HepG2 (cell line): ENCODE data around the gene THSD8. TPM values are rescaled to one million over a fixed set of nuclear protein-coding genes. Genes with fewer than 3 reads are reported as not detected.
A peak's percentile ranks its signal among the peaks of the same experiment; 100 is the strongest.

ENCODE experiments used
- CHD4 ChIP-seq: fragments of 200-600 bp; sonication (generic); IDR thresholded peaks from 2 replicates; pipeline ENCODE4 v1.7.0; 2017; ENCODE audit warnings: mild to moderate bottlenecking, low read length, borderline replicate concordance
- DMAP1 ChIP-seq: IDR thresholded peaks from 2 replicates; pipeline ENCODE4 v1.6.1; 2016
- GATA4 ChIP-seq: sonication (generic); IDR thresholded peaks from 2 replicates; pipeline ENCODE4 v1.6.1; 2016; ENCODE audit warnings: antibody characterized with exemption, low read depth, borderline replicate concordance
- MAX ChIP-seq: IDR thresholded peaks from 2 replicates; pipeline ENCODE4 v1.6.1; 2012; ENCODE audit warnings: inconsistent platforms
- NFIB ChIP-seq: sonication (generic); formaldehyde crosslinking; IDR thresholded peaks from 2 replicates; pipeline ENCODE4 v1.9.0; 2021; ENCODE audit warnings: missing genetic modification reagents, mild to moderate bottlenecking, borderline replicate concordance
- RBAK ChIP-seq: sonication (generic); formaldehyde crosslinking; IDR thresholded peaks from 2 replicates; pipeline ENCODE4 v1.5.1; 2020; ENCODE audit warnings: mild to moderate bottlenecking, missing genetic modification reagents
- SIN3A ChIP-seq: IDR thresholded peaks from 2 replicates; pipeline ENCODE4 v1.6.1; 2011; ENCODE audit warnings: low read depth, mild to moderate bottlenecking, control low read depth, low read length, borderline replicate concordance
- TBP ChIP-seq: sonication (generic); formaldehyde crosslinking; IDR thresholded peaks from 2 replicates; pipeline ENCODE4 v1.5.0; 2020; ENCODE audit warnings: missing genetic modification reagents
- ZBTB1 ChIP-seq: sonication (generic); formaldehyde crosslinking; IDR thresholded peaks from 2 replicates; pipeline ENCODE4 v1.4.0; 2020; ENCODE audit warnings: missing genetic modification reagents, borderline replicate concordance
- ZKSCAN1 ChIP-seq: fragments of 150-350 bp; IDR thresholded peaks from 2 replicates; pipeline ENCODE4 v1.6.1; 2014; ENCODE audit warnings: low read length
- ZNF12 ChIP-seq: sonication (generic); formaldehyde crosslinking; IDR thresholded peaks from 2 replicates; pipeline ENCODE4 v1.5.0; 2020; ENCODE audit warnings: missing genetic modification reagents
- ZNF407 ChIP-seq: sonication (generic); formaldehyde crosslinking; IDR thresholded peaks from one replicate; pipeline ENCODE4 v1.5.1; 2020; ENCODE audit warnings: mild to moderate bottlenecking, missing genetic modification reagents; ENCODE audit errors: not compliant biosample characterization
- ZNF446 ChIP-seq: sonication (generic); formaldehyde crosslinking; IDR thresholded peaks from 2 replicates; pipeline ENCODE4 v1.5.0; 2020; ENCODE audit warnings: mild to moderate bottlenecking, missing genetic modification reagents
- ZNF460 ChIP-seq: sonication (generic); formaldehyde crosslinking; IDR thresholded peaks from 2 replicates; pipeline ENCODE4 v1.5.1; 2020; ENCODE audit warnings: missing genetic modification reagents, mild to moderate bottlenecking, borderline replicate concordance
- ZNF605 ChIP-seq: sonication (generic); formaldehyde crosslinking; IDR thresholded peaks from 2 replicates; pipeline ENCODE4 v1.8.0; 2022; ENCODE audit warnings: mild to moderate bottlenecking, missing genetic modification reagents
- ZNF768 ChIP-seq: sonication (generic); formaldehyde crosslinking; IDR thresholded peaks from 2 replicates; pipeline ENCODE4 v1.4.0; 2020; ENCODE audit warnings: missing genetic modification reagents
- ZNF800 ChIP-seq: sonication (generic); formaldehyde crosslinking; IDR thresholded peaks from 2 replicates; pipeline ENCODE4 v1.4.0; 2020; ENCODE audit warnings: missing genetic modification reagents
- polyA plus RNA-seq, 8 experiments: library from polyadenylated mRNA; depleted of rRNA in 3 of 8; stranded (reverse) in 7 of 8; unstranded in 1 of 8; fragments of >200 nt; fragmentation: Illumina TruSeq in 4 of 8; extraction: Trizol in 4 of 8; gene quantifications; 2 replicates each; pipeline versions ENCODE4 v1.2.1 to v1.2.3, GENCODE V29; 2011 to 2016; ENCODE audit warnings: low read depth in 4 of 8, missing spikeins in 1 of 8, mixed read lengths in 1 of 8; ENCODE audit not compliant: insufficient read depth in 1 of 8
- total RNA-seq, 5 experiments: library from RNA; depleted of rRNA; stranded (reverse); fragments of >200 nt; fragmentation: Illumina TruSeq; extraction: Trizol; gene quantifications; 2 replicates each; pipeline ENCODE4 v1.2.3, GENCODE V29; 2016; ENCODE audit warnings: low read depth in 1 of 5

The THSD8 gene
- total and polyA plus RNA-seq, 2 of the 13 experiments (the other 11 are each of a cell fraction or from before 2014, with no cell fraction given), result 4.8 to 14.9 TPM

- TF ChIP-seq DMAP1 (CRISPR knock-in tag), result no peak
- TF ChIP-seq TBP, result no peak
- TF ChIP-seq CHD4, result peak; percentile 51; the same call in 1 of the 2 replicates
- TF ChIP-seq ZKSCAN1, result no peak
- TF ChIP-seq ZNF605, result peak; percentile 44; the same call in 1 of the 2 replicates
- peak; percentile 37; the same call in 1 of the 2 replicates for TF ChIP-seq SIN3A
- TF ChIP-seq NFIB (CRISPR knock-in tag), result no peak
- TF ChIP-seq ZNF12 (CRISPR knock-in tag), result no peak
- no peak for TF ChIP-seq ZNF768 (CRISPR knock-in tag)
- TF ChIP-seq MAX, result peak; percentile 21
- no peak for TF ChIP-seq GATA4
- no peak for TF ChIP-seq ZBTB1 (CRISPR knock-in tag)
- TF ChIP-seq ZNF460 (CRISPR knock-in tag), result no peak
- no peak for TF ChIP-seq ZNF446 (CRISPR knock-in tag)
- no peak for TF ChIP-seq ZNF800 (CRISPR knock-in tag)
- TF ChIP-seq ZNF407, result no peak
- no peak for TF ChIP-seq RBAK
These were observed 12.6 kb upstream of the THSD8 start (continued) for GRCh38 chr19:12789098-12789903.
